PC-3 (cell line): Measurements from ENCODE around the gene CDK15. TPM values are rescaled to one million over a fixed set of nuclear protein-coding genes. Genes with fewer than 3 reads are reported as not detected.
"Not testable (repeated sequence)": the region's sequence is repeated elsewhere in the genome, so short reads cannot be mapped to it uniquely, and the experiment has no call there.

Source experiments
- ATAC-seq: fragments of 200-7000 bp; cut with Tn5 transposase; 2 replicates; pipeline ENCODE4 v1.9.1; 2020; ENCODE audit warnings: mild to moderate bottlenecking, moderate library complexity
- BruUV-seq: library from RNA; stranded (reverse); fragments of 400-500 nt; replicated peaks from 2 replicates; lab custom pipeline; 2021; lab: Mats Ljungman, UMichigan
- CTCF ChIA-PET: fragments of 300-600 bp; sonication (Branson Sonifier 250); formaldehyde crosslinking; loops from one replicate; lab custom pipeline; 2022; ENCODE audit warnings: antibody characterized with exemption; lab: Charles Lee
- POLR2A ChIA-PET: fragments of 300-600 bp; sonication (Branson Sonifier 250); formaldehyde crosslinking; loops from one replicate; lab custom pipeline; 2022; ENCODE audit warnings: antibody characterized with exemption; ENCODE audit not compliant: unreplicated experiment; lab: Charles Lee
- DNase-seq: peaks from one replicate; pipeline ENCODE4 v3.0.0-alpha.2; 2015
- H2AFZ ChIP-seq: fragments of 300-600 bp; sonication (generic); 2 replicates; pipeline ENCODE4 v1.6.0; 2016; ENCODE audit warnings: antibody characterized with exemption, low read length
- H3F3A ChIP-seq: fragments of 300-600 bp; sonication (generic); one replicate; pipeline ENCODE4 v1.6.0; 2017; ENCODE audit warnings: antibody characterized with exemption, low read length, control low read depth, mild to moderate bottlenecking; ENCODE audit not compliant: unreplicated experiment
- H3K27ac ChIP-seq: fragments of 300-600 bp; sonication (generic); 2 replicates; pipeline ENCODE4 v1.5.1; 2016; ENCODE audit warnings: mild to moderate bottlenecking, low read length
- H3K27me3 ChIP-seq: fragments of 300-600 bp; sonication (generic); 2 replicates; pipeline ENCODE4 v1.6.1; 2016; ENCODE audit warnings: low read length, mixed read lengths
- H3K36me3 ChIP-seq: fragments of 300-600 bp; sonication (generic); 2 replicates; pipeline ENCODE4 v1.6.1; 2016; ENCODE audit warnings: low read depth, mixed run types, low read length, mixed read lengths
- H3K4me1 ChIP-seq: fragments of 300-600 bp; sonication (generic); 2 replicates; pipeline ENCODE4 v1.5.1; 2016; ENCODE audit warnings: low read length; ENCODE audit not compliant: insufficient read depth
- H3K4me2 ChIP-seq: fragments of 300-600 bp; sonication (generic); 2 replicates; pipeline ENCODE4 v1.6.0; 2016; ENCODE audit warnings: low read length
- H3K4me3 ChIP-seq: fragments of 300-600 bp; sonication (generic); 2 replicates; pipeline ENCODE4 v1.5.1; 2016; ENCODE audit warnings: mild to moderate bottlenecking, low read length, mixed read lengths
- H3K79me2 ChIP-seq: fragments of 300-600 bp; sonication (generic); 2 replicates; pipeline ENCODE4 v1.6.1; 2017; ENCODE audit warnings: low read length, mixed read lengths
- H3K9ac ChIP-seq: fragments of 300-600 bp; sonication (generic); 2 replicates; pipeline ENCODE4 v1.6.0; 2016; ENCODE audit warnings: mild to moderate bottlenecking, low read length
- H3K9me2 ChIP-seq: fragments of 300-600 bp; sonication (generic); replicated peaks from 2 replicates; pipeline ENCODE4 v1.6.1; 2016; ENCODE audit warnings: mixed run types, low read length, mixed read lengths
- H3K9me3 ChIP-seq: fragments of 300-600 bp; sonication (generic); 2 replicates; pipeline ENCODE4 v1.6.1; 2016; ENCODE audit warnings: low read length, mixed read lengths
- H4K20me1 ChIP-seq: fragments of 300-600 bp; sonication (generic); 2 replicates; pipeline ENCODE4 v1.6.1; 2016; ENCODE audit warnings: low read length, mixed read lengths
- EZH2 ChIP-seq: fragments of 300-600 bp; sonication (generic); IDR thresholded peaks from one replicate; pipeline ENCODE4 v1.6.1; 2017; ENCODE audit warnings: antibody characterized with exemption, mild to moderate bottlenecking, low read length; ENCODE audit not compliant: unreplicated experiment
- EZH2phosphoT487 ChIP-seq: fragments of 300-600 bp; sonication (generic); IDR thresholded peaks from 2 replicates; pipeline ENCODE4 v1.6.1; 2018; ENCODE audit warnings: mild to moderate bottlenecking, antibody characterized with exemption, low read length, borderline replicate concordance
- intact Hi-C: fragments of 100-400 bp; cut with micrococcal nuclease; formaldehyde crosslinking; loops from 2 replicates; pipeline ENCODE4 v1.9.0; 2023
- total RNA-seq: library from RNA; depleted of rRNA; stranded (reverse); fragments of >200 nt; gene quantifications from 2 replicates; pipeline ENCODE4 v1.2.3, GENCODE V29; 2014
- TF ChIP-seq, protein P1 (sequence below): fragments of 300-600 bp; sonication (generic); conservative IDR thresholded peaks from 2 replicates; pipeline ENCODE4 v1.5.1; 2017; ENCODE audit warnings: antibody characterized with exemption, low read depth, mild to moderate bottlenecking, low read length

Gene CDK15
- total RNA-seq, 1 experiment from 2014 or later, result 2.4 TPM

GRCh38 chr2:201798914-201799285 is 7.4 kb upstream of the CDK15 start:
- DNase-seq (peak; percentile 49), ATAC-seq (peak; percentile 15; the same call in 1 of the 2 replicates)
- peak overlapping the region; percentile 96 for H3K27ac ChIP-seq
- TF ChIP-seq, protein P1, sequence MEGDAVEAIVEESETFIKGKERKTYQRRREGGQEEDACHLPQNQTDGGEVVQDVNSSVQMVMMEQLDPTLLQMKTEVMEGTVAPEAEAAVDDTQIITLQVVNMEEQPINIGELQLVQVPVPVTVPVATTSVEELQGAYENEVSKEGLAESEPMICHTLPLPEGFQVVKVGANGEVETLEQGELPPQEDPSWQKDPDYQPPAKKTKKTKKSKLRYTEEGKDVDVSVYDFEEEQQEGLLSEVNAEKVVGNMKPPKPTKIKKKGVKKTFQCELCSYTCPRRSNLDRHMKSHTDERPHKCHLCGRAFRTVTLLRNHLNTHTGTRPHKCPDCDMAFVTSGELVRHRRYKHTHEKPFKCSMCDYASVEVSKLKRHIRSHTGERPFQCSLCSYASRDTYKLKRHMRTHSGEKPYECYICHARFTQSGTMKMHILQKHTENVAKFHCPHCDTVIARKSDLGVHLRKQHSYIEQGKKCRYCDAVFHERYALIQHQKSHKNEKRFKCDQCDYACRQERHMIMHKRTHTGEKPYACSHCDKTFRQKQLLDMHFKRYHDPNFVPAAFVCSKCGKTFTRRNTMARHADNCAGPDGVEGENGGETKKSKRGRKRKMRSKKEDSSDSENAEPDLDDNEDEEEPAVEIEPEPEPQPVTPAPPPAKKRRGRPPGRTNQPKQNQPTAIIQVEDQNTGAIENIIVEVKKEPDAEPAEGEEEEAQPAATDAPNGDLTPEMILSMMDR, result peak; percentile 51
- H3K36me3 ChIP-seq, H3K27me3 ChIP-seq, H4K20me1 ChIP-seq, H3F3A ChIP-seq, H3K79me2 ChIP-seq, H3K9me3 ChIP-seq, CTCF ChIA-PET, H3K9me2 ChIP-seq, BruUV-seq: not testable (repeated sequence)
- H3K4me1 ChIP-seq, result peaks cover 28% of the 10 kb centered on the region
- POLR2A ChIA-PET, result interaction anchor here (0.7 kb wide), 1 partner anchor 19 kb away, joined by 4 read pairs; no protein-coding TSS in a partner anchor
- H3K9ac ChIP-seq, result peak overlapping the region; percentile 58
- intact Hi-C loops, result loop anchor here (1.0 to 5.0 kb wide), 3 partner anchors 18 to 358 kb away; no protein-coding TSS in a partner anchor
- H3K4me3 ChIP-seq, result peak overlapping the region; percentile 17; the same call in 1 of the 2 replicates
- peak overlapping the region; percentile 73 for H3K4me2 ChIP-seq
- H2AFZ ChIP-seq, result peak overlapping the region; percentile 56

GRCh38 chr2:201807452-201807999 is 1.2 kb downstream of the CDK15 start:
- ATAC-seq (no peak), DNase-seq (no peak)
- Histone ChIP-seq H3K79me2 (no peaks in the 10 kb centered on the region), H3K4me2 (no peak overlapping the region), H3K9me2 (no peaks in the 10 kb centered on the region), H3K27ac (no peak overlapping the region), H2AFZ (no peak overlapping the region), H4K20me1 (no peaks in the 10 kb centered on the region), H3K36me3 (no peaks in the 10 kb centered on the region), H3K4me1 (no peaks in the 10 kb centered on the region), H3F3A (no peaks in the 10 kb centered on the region), H3K27me3 (no peaks in the 10 kb centered on the region), H3K9ac (no peak overlapping the region), H3K9me3 (no peaks in the 10 kb centered on the region), H3K4me3 (no peak overlapping the region)
- POLR2A ChIA-PET, result no interaction called here
- TF ChIP-seq EZH2phosphoT487 (no peak), EZH2 (no peak)
- TF ChIP-seq, protein P1, result no peak
- no TSS peak for BruUV-seq
- CTCF ChIA-PET, result no interaction called here
- intact Hi-C loops, result no loop called here

DNA sequence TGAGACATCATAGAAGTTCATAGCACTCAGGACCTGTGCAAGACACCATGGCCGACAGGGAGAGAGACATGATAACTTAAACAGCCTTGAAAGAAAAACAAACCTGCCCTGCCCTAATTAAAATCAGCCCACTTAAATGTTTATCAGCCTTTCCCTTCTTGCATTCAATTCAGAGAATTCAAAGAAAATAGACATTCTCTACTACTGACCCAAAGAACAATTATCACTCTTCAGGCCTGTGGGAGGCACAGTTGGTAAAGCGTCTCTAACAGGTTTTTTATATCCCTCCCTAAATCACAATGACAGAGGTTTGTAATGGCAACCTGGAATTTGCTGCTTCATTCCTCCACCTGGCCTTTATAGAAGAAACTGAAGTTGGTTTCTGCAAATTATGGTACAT is 1.7 kb downstream of the CDK15 start:
- ChIA-PET POLR2A (no interaction called here), CTCF (no interaction called here)
- Histone ChIP-seq H3K4me1 (no peaks in the 10 kb centered on the region), H3K4me3 (no peak overlapping the region), H3K9me2 (no peaks in the 10 kb centered on the region), H3K79me2 (no peaks in the 10 kb centered on the region), H3K27ac (no peak overlapping the region), H3K9me3 (no peaks in the 10 kb centered on the region), H3K36me3 (no peaks in the 10 kb centered on the region), H3K27me3 (no peaks in the 10 kb centered on the region), H4K20me1 (no peaks in the 10 kb centered on the region), H3K9ac (no peak overlapping the region), H3K4me2 (no peak overlapping the region), H2AFZ (no peak overlapping the region), H3F3A (no peaks in the 10 kb centered on the region)
- TF ChIP-seq EZH2 (no peak), EZH2phosphoT487 (no peak)
- TF ChIP-seq, protein P1, result no peak
- intact Hi-C loops, result no loop called here
- ATAC-seq (no peak), DNase-seq (no peak)
- no TSS peak for BruUV-seq
